Hepatocyte (in vitro differentiated cells): ENCODE results near the gene USP24. TPM values are rescaled to one million over a fixed set of nuclear protein-coding genes. Genes with fewer than 3 reads are reported as not detected.

Experiments
- DNase-seq: peaks from one replicate; pipeline ENCODE4 v3.0.0-alpha.2; 2016; ENCODE audit warnings: low spot score
- H2AFZ ChIP-seq: fragments of 200-600 bp; sonication (generic); 2 replicates; pipeline ENCODE4 v1.6.0; 2016; ENCODE audit warnings: antibody characterized with exemption, mild to moderate bottlenecking
- H3K27ac ChIP-seq: fragments of 200-600 bp; sonication (generic); 2 replicates; pipeline ENCODE4 v1.5.1; 2016; ENCODE audit warnings: mild to moderate bottlenecking
- H3K27me3 ChIP-seq: fragments of 200-600 bp; sonication (generic); 2 replicates; pipeline ENCODE4 v1.6.1; 2016
- H3K36me3 ChIP-seq: fragments of 200-600 bp; sonication (generic); replicated peaks from 2 replicates; pipeline ENCODE4 v1.5.1; 2016; ENCODE audit warnings: low read depth; ENCODE audit not compliant: insufficient read depth
- H3K4me1 ChIP-seq: fragments of 200-600 bp; sonication (generic); 2 replicates; pipeline ENCODE4 v1.5.1; 2016; ENCODE audit warnings: mild to moderate bottlenecking, moderate library complexity; ENCODE audit not compliant: insufficient read depth
- H3K4me2 ChIP-seq: fragments of 200-600 bp; sonication (generic); 2 replicates; pipeline ENCODE4 v1.6.0; 2016
- H3K4me3 ChIP-seq: fragments of 200-600 bp; sonication (generic); 2 replicates; pipeline ENCODE4 v1.5.1; 2016; ENCODE audit warnings: mild to moderate bottlenecking
- H3K79me2 ChIP-seq: fragments of 200-600 bp; sonication (generic); 2 replicates; pipeline ENCODE4 v1.6.0; 2017; ENCODE audit warnings: mild to moderate bottlenecking
- H3K9me2 ChIP-seq: fragments of 200-600 bp; sonication (generic); replicated peaks from 2 replicates; pipeline ENCODE4 v1.6.0; 2017; ENCODE audit warnings: mild to moderate bottlenecking; ENCODE audit not compliant: insufficient read depth
- H3K9me3 ChIP-seq: fragments of 200-600 bp; sonication (generic); 2 replicates; pipeline ENCODE4 v1.5.1; 2016; ENCODE audit warnings: low read depth, mild to moderate bottlenecking
- H4K20me1 ChIP-seq: fragments of 200-600 bp; sonication (generic); 2 replicates; pipeline ENCODE4 v1.6.0; 2016; ENCODE audit warnings: mild to moderate bottlenecking; ENCODE audit not compliant: insufficient read depth, poor library complexity, severe bottlenecking
- CTCF ChIP-seq: fragments of 200-600 bp; sonication (generic); IDR thresholded peaks from 2 replicates; pipeline ENCODE4 v1.5.1; 2016; ENCODE audit warnings: antibody characterized with exemption, mild to moderate bottlenecking; ENCODE audit not compliant: poor library complexity
- EZH2 ChIP-seq: fragments of 200-600 bp; sonication (generic); IDR thresholded peaks from 2 replicates; pipeline ENCODE4 v1.6.1; 2016; ENCODE audit warnings: antibody characterized with exemption, mild to moderate bottlenecking, borderline replicate concordance
- EZH2phosphoT487 ChIP-seq: fragments of 200-600 bp; sonication (generic); IDR thresholded peaks from one replicate; pipeline ENCODE4 v1.6.1; 2018; ENCODE audit warnings: antibody characterized with exemption, mild to moderate bottlenecking, low read depth, moderate library complexity; ENCODE audit not compliant: unreplicated experiment, severe bottlenecking
- WGBS: methylation state at CpG from one replicate; pipeline ENCODE4 v1.1.6; 2016; ENCODE audit warnings: low lambda C conversion rate; ENCODE audit errors: missing lambda C conversion rate; 5-methylcytosine and 5-hydroxymethylcytosine counted together
- polyA plus RNA-seq: library from polyadenylated mRNA; unstranded; fragments of >200 nt; fragmentation: Nextera tagmentation; extraction: Ambion mirVana; gene quantifications from 2 replicates; pipeline ENCODE4 v1.2.1, GENCODE V29; 2016
- total RNA-seq: library from RNA; depleted of rRNA; stranded (reverse); fragments of >200 nt; gene quantifications from 2 replicates; pipeline ENCODE4 v1.2.3, GENCODE V29; 2014

USP24 gene
- total and polyA plus RNA-seq, 2 experiments from 2014 or later: 9.3 to 41.9 TPM

- H4K20me1 ChIP-seq: no peaks in the 10 kb centered on the region
- H3K36me3 ChIP-seq: no peaks in the 10 kb centered on the region
- no peak overlapping the region for H2AFZ ChIP-seq
- H3K9me2 ChIP-seq: no peaks in the 10 kb centered on the region
- no peak overlapping the region for H3K4me2 ChIP-seq
- H3K4me1 ChIP-seq: no peaks in the 10 kb centered on the region
- no peaks in the 10 kb centered on the region for H3K9me3 ChIP-seq
- no peak overlapping the region for H3K4me3 ChIP-seq
- no peaks in the 10 kb centered on the region for H3K79me2 ChIP-seq
- no peaks in the 10 kb centered on the region for H3K27me3 ChIP-seq
- no peak for TF ChIP-seq EZH2
- no peak for TF ChIP-seq CTCF
- TF ChIP-seq EZH2phosphoT487: no peak
- WGBS: 82% methylated on average over 7 of the region's 7 CpGs
- no peak for DNase-seq
- no peak overlapping the region for H3K27ac ChIP-seq
These were observed 34.7 kb upstream of the USP24 start for GRCh38 chr1:55249646-55250398.

DNA sequence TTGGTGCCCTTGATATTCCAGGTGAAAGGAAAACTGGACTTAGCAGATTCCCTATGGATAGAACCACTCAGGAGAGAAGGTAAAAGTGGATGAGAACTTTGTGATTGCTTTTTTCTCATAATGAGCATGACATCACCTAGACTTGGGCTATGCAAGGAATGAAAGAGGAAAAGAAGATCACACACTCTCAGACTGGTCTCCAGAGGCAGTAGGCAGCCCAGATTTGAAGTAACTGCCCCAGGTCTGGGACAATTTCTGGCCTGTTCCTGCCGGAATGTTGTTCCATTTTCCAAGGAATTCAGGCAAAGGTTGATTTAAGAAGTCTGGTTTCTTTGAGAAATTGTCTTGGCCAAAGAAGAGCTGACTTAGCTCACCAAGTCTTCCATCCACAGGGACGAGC, 31.7 kb upstream of the USP24 start:
- no peak overlapping the region for H3K27ac ChIP-seq
- no peaks in the 10 kb centered on the region for H3K79me2 ChIP-seq
- H3K36me3 ChIP-seq: no peaks in the 10 kb centered on the region
- no peak overlapping the region for H3K4me2 ChIP-seq
- no peaks in the 10 kb centered on the region for H3K9me3 ChIP-seq
- no peak overlapping the region for H3K4me3 ChIP-seq
- no peak for DNase-seq
- no peaks in the 10 kb centered on the region for H3K27me3 ChIP-seq
- H3K4me1 ChIP-seq: no peaks in the 10 kb centered on the region
- no peak for TF ChIP-seq EZH2
- TF ChIP-seq EZH2phosphoT487: no peak
- no peak for TF ChIP-seq CTCF
- WGBS: 88% methylated on average over 2 of the region's 2 CpGs
- H4K20me1 ChIP-seq: no peaks in the 10 kb centered on the region
- no peak overlapping the region for H2AFZ ChIP-seq
- H3K9me2 ChIP-seq: no peaks in the 10 kb centered on the region

GRCh38 chr1:55246331-55246730, 31.2 kb upstream of the USP24 start:
- H3K9me2 ChIP-seq: no peaks in the 10 kb centered on the region
- H2AFZ ChIP-seq: no peak overlapping the region
- H3K4me2 ChIP-seq: no peak overlapping the region
- H3K9me3 ChIP-seq: no peaks in the 10 kb centered on the region
- no peak overlapping the region for H3K27ac ChIP-seq
- H3K36me3 ChIP-seq: no peaks in the 10 kb centered on the region
- no peaks in the 10 kb centered on the region for H3K27me3 ChIP-seq
- no peak for TF ChIP-seq EZH2phosphoT487
- TF ChIP-seq CTCF: no peak
- no peak for TF ChIP-seq EZH2
- H3K79me2 ChIP-seq: no peaks in the 10 kb centered on the region
- no peaks in the 10 kb centered on the region for H4K20me1 ChIP-seq
- H3K4me1 ChIP-seq: no peaks in the 10 kb centered on the region
- no peak overlapping the region for H3K4me3 ChIP-seq
- DNase-seq: no peak
